GM15510 (cell line): ENCODE results near the gene TMEM242.

Experiments used
- POLR2A ChIP-seq: IDR thresholded peaks from 3 replicates; pipeline ENCODE4 v1.6.1; 2011; ENCODE audit warnings: borderline replicate concordance; ENCODE audit not compliant: insufficient read length; ENCODE audit errors: extremely low read depth

TMEM242 gene

DNA sequence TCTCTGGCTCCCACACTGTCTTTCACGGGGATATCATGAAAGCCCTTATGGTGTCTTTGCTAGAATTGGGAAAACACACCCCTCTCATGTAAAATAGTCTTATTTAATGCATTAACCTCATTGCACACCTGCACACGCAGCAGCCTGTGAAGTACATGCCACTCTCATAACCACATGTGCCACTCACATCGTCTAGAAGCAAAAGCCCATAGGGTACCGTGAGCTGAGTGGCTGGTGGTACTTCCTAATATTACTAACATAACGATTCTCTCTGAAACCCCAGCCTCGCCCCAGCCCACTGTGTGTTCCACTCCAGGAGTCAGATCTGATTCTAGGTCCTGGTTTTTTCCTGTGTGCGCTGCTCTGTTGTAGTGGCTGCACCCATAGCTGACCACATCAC lies 9.5 kb upstream of the TMEM242 start:
- no peak for TF ChIP-seq POLR2A

DNA sequence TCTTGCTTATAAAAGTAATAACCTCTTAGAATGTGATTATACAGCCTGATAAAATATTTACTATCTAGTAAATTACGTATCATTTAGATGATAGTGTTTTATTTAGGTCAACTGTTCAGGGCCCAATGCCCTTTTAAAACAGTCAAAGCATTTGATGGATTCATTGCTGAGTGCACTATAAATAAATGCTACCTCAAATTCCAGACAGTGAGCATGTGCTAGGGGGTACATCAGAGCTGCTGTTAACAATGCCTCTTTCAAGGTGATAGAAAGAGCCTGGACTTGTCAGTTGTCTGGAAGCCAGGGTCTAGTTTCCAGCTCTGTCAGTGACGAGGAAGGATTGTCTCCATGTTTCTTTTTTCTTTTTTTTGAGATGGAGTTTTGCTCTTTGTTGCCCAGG lies 7.5 kb upstream of the TMEM242 start:
- no peak for TF ChIP-seq POLR2A

DNA sequence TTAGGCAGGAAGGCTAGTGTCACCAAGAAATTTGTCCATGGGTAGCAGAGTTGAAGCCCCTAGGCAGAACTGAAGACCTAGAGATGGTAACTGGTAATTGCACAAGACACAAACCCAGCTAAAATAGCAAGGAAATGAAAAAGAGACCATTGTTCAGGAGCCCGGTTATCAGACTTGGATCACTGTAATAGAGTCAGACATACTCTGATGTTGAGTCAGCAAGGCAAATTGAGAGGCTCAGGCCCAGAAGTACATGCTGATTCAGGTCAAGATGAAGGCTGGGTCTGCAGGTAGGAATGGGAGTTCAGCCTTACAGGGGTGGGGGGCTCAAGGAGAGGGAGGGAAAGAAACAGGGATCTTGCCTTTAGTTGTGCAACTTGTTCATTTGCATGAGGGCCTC lies 6.5 kb upstream of the TMEM242 start:
- no peak for TF ChIP-seq POLR2A

DNA sequence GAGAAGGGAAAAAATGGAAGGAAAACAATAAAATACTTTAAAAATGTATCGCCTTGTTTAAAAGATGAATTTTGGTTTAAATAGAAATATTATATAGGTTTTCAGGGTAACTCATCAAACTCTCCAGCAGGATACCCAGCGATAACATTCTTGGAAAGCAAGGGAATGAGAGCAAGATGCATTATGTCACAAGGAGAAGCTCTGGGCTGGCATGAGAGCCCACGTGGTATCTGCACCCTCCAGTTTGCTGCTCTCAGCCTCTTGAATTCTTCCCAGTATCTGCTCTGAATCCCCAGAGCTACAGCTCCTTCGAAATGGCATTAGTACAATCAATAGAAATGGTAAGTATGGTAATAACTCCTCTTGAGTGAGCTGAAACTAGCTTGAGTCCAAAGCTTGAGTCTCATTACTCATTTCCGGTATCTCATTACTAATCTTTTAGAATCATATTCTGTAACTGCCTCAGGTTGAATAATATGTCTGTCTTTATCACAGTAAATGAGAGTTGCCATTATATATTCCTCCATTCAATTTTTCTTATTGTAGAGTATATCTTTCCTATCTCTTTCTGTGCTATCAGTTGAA lies 4.9 kb upstream of the TMEM242 start:
- no peak for TF ChIP-seq POLR2A

DNA sequence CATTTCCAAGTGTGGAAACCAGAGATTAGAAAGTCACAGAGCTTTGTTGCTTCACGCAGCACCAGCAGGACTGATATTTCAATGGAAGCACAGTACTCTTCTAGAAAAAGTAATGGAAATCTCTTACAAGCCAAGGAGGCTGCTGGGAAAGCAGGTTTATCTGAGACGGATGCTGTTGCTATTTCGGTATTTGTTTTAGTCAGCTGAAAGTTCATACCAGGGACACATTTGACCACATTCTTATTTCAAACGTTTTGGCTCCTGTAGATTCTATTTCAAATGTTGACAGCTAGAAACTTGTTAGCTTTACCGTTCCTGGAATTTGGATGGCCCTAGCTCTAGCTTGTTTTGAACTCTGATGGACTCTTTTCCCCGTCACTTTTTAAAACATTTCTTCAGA lies 3.7 kb upstream of the TMEM242 start:
- TF ChIP-seq POLR2A = no peak

DNA sequence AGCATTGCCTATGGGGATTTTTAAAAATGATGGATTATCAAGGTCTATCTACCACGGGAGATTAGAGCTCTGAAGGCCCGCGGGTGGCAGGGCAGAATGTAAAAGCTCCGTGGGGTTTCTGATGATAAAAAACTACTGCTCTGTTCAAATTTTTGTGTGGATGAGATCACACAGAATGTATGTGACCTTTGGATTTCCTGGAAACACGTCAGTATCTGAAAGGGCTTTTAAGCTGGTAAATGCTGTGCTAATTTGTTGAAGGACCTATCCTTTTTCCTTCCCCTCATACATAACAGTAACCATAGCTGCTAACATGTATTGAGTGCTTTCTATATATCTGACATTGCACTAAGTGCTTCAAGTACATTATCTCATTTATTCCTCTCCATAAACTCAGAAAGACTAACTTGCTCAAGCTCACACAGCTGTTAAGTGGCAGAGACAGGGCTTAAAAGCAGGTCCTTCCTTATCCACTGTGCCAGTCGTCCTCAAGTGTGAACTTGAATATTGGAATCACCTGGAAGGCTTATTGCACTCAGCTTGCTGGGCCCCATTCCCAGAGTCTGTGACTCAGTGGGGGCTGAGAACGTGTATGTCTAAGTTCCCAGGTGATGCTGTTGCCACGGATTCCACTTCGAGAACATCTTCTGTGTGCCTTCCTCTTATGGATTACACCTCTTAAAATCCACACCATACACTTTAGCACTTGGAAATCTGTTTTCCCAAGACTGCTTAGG lies 1.9 kb upstream of the TMEM242 start:
- no peak for TF ChIP-seq POLR2A

DNA sequence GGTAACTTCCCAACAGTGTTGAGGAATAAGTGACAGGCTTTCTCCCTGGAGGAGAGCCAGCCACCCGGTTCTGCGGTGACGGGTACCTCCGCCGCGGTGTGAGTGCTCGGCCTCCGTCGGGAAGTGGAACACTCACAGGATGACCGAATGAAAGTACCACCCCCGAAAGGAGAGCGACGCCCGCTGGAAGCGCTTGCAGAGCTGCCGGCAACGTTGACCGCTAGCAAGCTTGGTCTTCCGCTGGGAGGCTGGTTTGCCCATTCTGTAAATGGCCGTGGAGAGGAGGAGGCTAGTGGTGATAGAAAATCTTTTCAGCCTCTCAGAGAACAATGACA lies 614 bp upstream of the TMEM242 start:
- no peak for TF ChIP-seq POLR2A

DNA sequence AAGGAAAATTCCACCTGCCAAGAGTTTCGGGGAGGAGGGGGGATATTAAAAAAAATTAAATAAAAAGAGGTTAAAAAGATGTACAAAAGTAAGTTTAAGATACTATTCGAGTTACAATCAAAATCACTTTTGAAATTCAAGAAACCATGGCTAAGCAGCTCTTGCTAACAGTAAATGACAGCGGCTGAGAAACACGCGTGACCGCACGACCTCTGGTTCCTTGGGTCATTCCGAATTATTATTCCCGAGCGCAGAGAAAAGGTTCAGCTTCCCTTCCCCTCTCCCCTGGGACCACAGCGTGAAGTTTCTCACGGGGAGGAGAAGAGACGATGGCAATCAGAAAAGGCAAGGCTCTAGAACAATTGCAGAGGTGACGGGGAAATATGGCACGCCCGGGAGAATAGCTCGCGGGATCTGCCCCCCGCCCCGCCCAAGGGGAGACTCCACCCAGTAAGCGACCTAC lies 496 bp downstream of the TMEM242 start:
- TF ChIP-seq POLR2A = no peak

DNA sequence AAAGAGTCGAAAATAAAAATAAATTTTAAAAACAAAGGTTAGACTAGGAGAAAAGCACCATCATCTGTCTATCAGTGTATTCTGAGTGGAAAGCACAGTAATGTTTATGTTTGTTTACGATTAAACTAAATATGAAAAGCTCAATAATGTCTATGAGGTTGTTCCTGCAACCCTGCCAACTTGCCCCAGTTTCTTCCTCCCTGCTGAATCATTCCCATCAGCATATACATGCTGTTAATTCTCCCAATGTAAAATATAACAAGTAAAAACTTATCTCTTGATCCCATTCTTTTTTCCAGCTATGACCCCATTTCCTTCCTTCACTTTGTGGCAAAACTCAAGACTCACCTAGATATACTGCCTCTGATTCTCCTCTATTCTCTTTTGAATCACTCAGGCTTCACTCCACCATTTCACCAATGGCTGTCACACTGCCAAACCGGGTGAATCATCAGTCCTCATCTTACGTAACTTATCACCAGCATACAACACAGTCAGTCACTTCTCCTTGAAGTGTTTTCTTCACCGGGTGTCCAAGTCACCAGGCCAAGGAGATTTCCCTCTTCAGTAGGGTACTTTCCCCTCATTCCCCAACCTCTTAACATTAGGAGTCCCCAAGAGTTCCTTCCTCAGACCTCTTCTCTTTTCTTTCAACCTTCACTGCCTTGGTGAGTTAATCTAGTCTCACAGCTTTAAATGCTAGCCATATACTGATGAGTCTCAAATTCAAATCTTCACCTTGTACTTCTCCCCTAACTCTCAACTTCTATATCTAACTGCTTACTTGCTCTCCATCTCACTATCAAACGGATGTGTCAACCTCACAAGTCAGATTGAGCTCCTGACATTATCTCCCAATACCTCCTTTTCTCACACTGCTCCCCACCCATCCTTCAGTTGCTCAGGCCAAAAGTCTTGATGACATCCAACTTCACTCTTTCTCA lies 6.2 kb downstream of the TMEM242 start:
- no peak for TF ChIP-seq POLR2A

DNA sequence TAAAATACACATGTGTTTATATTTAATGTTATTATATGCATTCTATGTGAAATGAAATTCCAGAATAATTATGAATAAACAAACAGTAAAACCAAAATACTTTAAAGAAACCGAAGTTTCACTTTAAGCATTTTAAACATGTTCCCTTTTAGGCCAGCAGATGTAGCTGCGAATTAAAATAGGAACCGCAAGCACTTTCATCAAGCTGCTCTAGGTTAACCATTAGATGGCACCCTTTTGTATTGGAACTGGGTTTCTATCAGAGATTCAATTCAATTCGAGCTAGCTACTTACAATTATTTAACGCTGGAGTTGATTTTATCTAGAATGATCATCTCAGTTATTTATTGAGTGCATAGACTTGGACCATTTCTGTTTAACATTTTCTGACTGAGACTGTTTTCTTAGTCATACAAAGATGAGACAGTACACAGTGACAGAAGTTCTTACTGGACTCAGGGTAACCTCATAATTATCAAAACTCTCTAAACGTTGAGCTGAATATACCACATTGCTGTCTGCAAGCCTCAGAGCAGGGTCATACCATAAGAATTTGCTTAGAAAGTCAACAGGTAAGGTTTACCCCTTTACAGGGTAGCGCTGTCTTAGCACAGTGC lies 8.5 kb downstream of the TMEM242 start:
- TF ChIP-seq POLR2A = no peak

DNA sequence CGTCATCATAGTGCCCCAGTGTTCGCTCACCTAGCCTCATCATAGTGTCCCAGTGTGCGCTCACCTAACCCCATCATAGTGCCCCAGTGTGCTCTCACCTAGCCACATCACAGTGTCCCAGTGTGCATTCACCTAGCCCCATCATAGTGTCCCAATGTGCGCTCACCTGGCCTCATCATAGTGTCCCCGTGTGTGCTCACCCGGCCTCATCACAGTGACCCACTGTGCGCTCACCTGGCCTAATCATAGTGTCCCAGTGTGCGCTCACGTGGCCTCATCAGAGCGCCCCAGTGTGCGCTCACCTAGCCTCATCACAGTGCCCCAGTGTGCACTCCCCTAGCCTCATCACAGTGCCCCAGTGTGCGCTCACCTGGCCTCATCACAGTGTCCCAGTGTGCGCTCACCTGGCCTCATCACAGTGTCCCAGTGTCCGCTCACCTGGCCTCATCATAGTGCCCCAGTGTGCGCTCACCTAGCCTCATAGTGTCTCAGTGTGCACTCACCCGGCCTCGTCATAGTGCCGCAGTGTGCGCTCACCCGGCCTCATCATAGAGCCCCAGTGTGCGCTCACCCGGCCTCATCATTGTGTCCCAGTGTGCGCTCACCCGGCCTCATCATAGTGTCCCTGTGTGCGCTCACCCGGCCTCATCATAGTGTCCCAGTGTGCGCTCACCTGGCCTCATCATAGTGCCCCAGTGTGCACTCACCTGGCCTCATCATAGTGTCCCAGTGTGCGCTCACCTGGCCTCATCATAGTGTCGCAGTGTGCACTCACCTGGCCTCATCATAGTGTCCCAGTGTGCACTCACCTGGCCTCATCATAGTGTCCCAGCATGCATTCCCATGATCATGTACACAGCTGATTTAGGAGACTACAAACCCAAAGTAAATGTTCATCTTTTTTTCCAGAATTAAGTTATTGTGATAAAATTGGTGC lies 9.5 kb downstream of the TMEM242 start:
- TF ChIP-seq POLR2A = no peak

DNA sequence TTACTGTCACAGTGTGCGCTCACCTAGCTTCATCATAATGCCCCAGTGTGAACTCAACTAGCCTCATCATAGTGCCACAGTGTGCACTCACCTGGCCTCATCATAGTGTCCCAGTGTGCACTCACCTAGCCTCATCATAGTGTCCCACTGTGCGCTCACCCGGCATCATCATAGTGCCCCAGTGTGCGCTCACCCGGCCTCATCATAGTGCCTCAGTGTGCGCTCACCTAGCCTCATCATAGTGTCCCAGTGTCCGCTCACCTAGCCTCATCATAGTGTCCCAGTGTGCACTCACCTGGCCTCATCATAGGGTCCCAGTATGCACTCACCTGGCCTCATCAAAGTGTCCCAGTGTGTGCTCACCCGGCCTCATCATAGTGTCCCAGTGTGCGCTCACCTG lies 10.6 kb downstream of the TMEM242 start:
- no peak for TF ChIP-seq POLR2A

DNA sequence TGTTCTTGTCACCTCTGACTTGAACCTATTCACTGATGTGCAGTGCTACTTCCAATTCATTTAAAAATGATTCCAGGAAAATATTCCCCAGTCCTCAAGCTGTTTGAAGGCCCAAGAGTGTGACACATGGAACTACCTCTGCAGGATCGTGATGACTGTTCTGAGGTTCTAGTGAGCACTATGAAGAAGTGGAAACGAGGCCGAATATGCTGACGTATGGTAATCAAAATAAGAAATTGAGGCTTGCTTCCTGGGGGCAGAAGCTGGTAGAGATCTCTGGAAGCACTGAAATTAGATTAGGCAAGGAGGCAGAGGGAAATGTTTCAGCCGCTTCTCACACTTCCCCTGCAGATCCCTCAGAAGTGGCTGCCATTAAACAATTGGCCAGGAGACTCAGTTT lies 15.7 kb downstream of the TMEM242 start:
- no peak for TF ChIP-seq POLR2A
